Hepatocyte (in vitro differentiated cells): ENCODE data around the gene LRMDA.

Experiments
- CTCF ChIP-seq: fragments of 200-600 bp; sonication (generic); IDR thresholded peaks from 2 replicates; pipeline ENCODE4 v1.5.1; 2016; ENCODE audit warnings: antibody characterized with exemption, mild to moderate bottlenecking; ENCODE audit not compliant: poor library complexity
- EZH2 ChIP-seq: fragments of 200-600 bp; sonication (generic); IDR thresholded peaks from 2 replicates; pipeline ENCODE4 v1.6.1; 2016; ENCODE audit warnings: antibody characterized with exemption, mild to moderate bottlenecking, borderline replicate concordance
- EZH2phosphoT487 ChIP-seq: fragments of 200-600 bp; sonication (generic); IDR thresholded peaks from one replicate; pipeline ENCODE4 v1.6.1; 2018; ENCODE audit warnings: antibody characterized with exemption, mild to moderate bottlenecking, low read depth, moderate library complexity; ENCODE audit not compliant: unreplicated experiment, severe bottlenecking

- TF ChIP-seq CTCF (no peak), EZH2phosphoT487 (no peak), EZH2 (no peak)
Measured at GRCh38 chr10:76026176-76026771, 594.9 kb downstream of the LRMDA start.
